DMS153 (cell line): ENCODE results near the gene LMBRD1.
A peak's percentile ranks its signal among the peaks of the same experiment; 100 is the strongest.
"Not testable (repeated sequence)": the region's sequence is repeated elsewhere in the genome, so short reads cannot be mapped to it uniquely, and the experiment has no call there.

Experiments used
- DNase-seq: peaks from one replicate; lab custom pipeline; 2025; lab: John Stamatoyannopoulos, UW

LMBRD1 gene

GRCh38 chr6:69796073-69796641 lies 653 bp downstream of the LMBRD1 start:
- peak; percentile 47 for DNase-seq

GRCh38 chr6:69795469-69796072 lies 1.2 kb downstream of the LMBRD1 start:
- no peak for DNase-seq

GRCh38 chr6:69792292-69792691 lies 4.5 kb downstream of the LMBRD1 start:
- no peak for DNase-seq

- no peak for DNase-seq
Measured at GRCh38 chr6:69791065-69791471, 5.7 kb downstream of the LMBRD1 start.

GRCh38 chr6:69790629-69791028 lies 6.2 kb downstream of the LMBRD1 start:
- no peak for DNase-seq

- no peak for DNase-seq
Measured at GRCh38 chr6:69789578-69789977, 7.2 kb downstream of the LMBRD1 start.

- not testable (repeated sequence) for DNase-seq
Measured at GRCh38 chr6:69787436-69787835, 9.4 kb downstream of the LMBRD1 start.

GRCh38 chr6:69785697-69786096 lies 11.1 kb downstream of the LMBRD1 start:
- no peak for DNase-seq

- no peak for DNase-seq
Measured at GRCh38 chr6:69784595-69785377, 12.0 kb downstream of the LMBRD1 start.

GRCh38 chr6:69783108-69783507 lies 13.7 kb downstream of the LMBRD1 start:
- no peak for DNase-seq

- no peak for DNase-seq
Measured at GRCh38 chr6:69780585-69781178, 16.1 kb downstream of the LMBRD1 start.

GRCh38 chr6:69775941-69776340 lies 20.9 kb downstream of the LMBRD1 start:
- no peak for DNase-seq

- DNase-seq: no peak
Measured at GRCh38 chr6:69775585-69775849, 21.3 kb downstream of the LMBRD1 start.

- DNase-seq: no peak
Measured at GRCh38 chr6:69774740-69775584, 21.8 kb downstream of the LMBRD1 start.

GRCh38 chr6:69771158-69771906 lies 25.5 kb downstream of the LMBRD1 start:
- DNase-seq: no peak

GRCh38 chr6:69768664-69769063 lies 28.1 kb downstream of the LMBRD1 start:
- DNase-seq: no peak

- no peak for DNase-seq
Measured at GRCh38 chr6:69763763-69764162, 33.0 kb downstream of the LMBRD1 start.

GRCh38 chr6:69761853-69762252 lies 35.0 kb downstream of the LMBRD1 start:
- no peak for DNase-seq

- no peak for DNase-seq
Measured at GRCh38 chr6:69758214-69758613, 38.6 kb downstream of the LMBRD1 start.

GRCh38 chr6:69756907-69757306 lies 39.9 kb downstream of the LMBRD1 start:
- no peak for DNase-seq

- no peak for DNase-seq
Measured at GRCh38 chr6:69756366-69756765, 40.4 kb downstream of the LMBRD1 start.

- no peak for DNase-seq
Measured at GRCh38 chr6:69735027-69735426, 61.8 kb downstream of the LMBRD1 start.
